ENCODE data around the gene ACTG1. TPM values are rescaled to one million over a fixed set of nuclear protein-coding genes. Genes with fewer than 3 reads are reported as not detected.

The ACTG1 gene
- total RNA-seq, 1 experiment from 2014 or later, result 1,576 TPM

DNA sequence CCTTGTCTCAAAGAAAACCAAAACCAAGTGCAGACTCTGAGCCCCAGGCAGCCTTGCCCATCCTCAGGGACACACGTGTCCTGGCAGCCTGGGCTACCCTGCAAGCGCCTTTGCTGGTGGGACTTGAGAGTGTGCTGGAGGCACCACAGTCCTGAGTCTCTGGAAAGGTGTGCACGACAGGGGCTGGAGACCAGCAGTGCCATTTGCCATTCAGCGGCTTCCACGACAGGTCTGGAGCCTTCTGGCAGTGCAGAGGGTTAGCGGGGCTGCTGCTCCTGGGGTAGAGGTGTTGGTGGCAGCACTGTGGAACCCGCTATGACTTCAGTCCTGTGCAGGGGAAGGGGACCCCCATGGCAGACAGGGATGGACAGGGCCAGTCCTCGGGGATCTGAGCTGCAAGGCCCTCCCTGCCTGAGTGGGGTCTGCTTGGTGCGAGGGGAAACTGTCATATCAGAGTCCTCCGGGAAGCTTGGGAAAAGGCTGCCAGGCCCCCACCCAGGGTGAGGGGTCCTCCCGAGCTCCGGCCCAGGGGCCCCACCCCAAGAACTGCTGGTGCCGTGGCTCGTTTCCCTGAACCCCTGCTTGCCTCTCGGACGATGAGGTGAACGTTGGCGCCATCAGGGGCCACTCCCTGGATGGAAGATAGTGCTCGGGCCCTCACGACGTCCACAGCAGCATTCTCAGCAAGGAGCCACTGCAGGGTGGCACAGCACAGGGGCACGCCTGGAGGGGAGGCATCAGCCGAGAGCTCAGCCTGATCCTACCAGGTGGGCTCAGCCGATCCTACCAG, 32.8 kb upstream of the ACTG1 start:
- DNase-seq (ENCODE audit: low spot score), result no peak

DNA sequence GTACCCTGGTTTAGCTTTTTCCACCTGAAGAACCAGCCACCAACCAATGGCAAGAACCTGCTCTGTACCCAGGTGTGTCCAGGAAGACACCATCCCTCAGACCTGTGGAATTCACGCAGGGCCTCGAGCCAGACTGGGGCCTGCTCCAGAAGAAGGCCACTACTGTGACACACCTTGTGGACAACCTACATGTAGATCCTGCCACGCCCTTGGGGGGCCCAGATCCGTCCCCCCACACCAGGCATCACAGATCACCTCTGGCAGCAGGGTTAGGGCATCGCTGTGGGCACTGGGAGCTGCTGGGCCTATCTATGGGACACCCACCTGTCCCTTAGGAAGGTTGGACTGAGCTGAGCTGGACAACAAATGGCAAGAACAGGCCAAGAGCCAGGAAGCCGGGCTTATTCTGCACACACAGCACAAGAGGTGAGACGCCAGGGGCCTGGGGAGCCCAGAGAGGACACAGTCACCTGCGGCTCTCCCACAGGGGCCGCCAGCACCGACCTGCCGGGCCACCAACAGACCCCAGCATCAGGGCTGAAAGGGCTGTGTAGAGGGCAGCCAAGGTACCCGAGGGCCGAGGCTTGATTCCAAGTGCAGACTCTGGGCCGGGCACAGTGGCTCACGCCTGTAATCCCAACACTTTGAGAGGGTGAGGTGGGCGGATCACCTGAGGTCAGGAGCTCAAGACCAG, 31.8 kb upstream of the ACTG1 start:
- DNase-seq (ENCODE audit: low spot score), result no peak

DNA sequence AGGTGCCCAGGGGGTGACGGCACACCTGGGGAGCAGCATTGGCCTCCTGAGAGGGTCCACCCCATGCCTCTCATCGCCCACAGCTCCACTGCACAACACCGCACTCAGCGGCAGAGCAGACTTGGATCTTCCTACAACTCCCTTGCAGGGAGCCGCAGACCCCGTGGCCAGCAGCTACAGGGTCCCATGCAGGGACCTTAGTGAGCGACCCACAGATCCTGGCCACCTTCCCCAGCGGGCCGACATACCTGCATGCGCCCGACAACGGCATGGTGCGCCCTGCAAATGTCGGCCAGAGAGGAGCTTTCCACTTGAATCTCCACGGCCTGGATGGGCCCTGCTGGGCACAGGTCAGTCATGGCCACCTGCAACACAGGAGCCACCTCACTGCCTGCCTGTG, 31.2 kb upstream of the ACTG1 start:
- DNase-seq (ENCODE audit: low spot score), result no peak

DNA sequence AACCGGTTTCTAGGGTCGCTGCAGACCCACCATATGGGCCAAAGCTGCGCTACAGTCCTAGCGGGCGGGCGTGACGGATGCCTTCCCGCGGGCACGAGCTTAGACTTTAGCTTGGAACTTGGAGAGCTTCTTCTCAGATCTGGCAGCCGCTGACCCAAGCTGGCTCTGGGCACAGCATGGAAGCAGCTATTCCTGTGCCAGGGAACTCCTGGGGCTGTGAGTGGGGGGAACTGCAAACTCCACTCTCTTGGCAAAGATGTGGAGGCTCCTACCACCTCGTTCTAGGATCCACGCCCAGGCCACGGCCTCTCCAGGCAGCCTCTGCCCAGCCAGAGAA, 30.7 kb upstream of the ACTG1 start:
- DNase-seq (ENCODE audit: low spot score), result no peak

DNA sequence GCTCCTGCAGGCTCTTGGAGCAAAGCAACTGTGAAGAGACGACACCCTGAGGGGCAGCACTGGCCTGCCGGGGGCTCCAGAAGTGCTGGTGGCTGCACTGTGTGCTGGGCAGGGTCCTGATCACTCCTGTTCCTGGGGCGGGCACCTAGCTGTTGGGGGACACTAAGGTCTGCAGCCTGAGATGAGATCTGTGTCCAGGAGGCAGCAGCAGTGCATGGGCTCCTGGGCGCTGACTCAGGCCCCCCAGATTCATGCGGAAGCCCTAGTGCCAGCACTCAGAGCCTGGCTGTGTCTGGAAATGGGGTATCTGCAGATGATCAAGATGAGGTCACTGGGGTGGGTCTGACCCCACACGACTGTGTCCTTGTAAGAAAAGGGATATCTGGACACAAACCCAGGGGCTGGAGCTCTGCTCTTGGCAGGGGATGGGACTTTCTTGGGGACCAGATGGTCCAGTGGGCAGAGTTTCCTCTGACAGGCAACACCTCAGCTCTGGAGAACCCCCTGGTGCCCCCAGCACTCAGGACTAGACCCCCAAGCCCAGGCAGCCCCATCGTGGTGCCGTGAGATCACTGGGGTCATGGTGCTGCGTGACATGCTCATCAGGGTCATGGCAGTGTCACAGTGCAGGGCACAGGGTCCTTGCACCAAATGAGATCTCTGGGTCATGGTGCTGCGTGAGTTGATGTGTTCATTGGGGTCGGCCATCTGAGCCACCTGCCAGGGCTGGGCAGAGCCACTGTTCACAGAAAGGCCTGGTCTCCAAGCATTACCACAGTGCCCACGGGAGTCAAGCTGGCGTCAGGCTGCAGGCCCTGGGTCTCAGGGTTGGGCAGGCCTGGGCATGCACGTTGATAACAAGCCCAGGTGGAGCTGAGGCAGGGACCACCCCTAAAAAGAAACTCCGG, 30.1 kb upstream of the ACTG1 start:
- no peak for DNase-seq (ENCODE audit: low spot score)

DNA sequence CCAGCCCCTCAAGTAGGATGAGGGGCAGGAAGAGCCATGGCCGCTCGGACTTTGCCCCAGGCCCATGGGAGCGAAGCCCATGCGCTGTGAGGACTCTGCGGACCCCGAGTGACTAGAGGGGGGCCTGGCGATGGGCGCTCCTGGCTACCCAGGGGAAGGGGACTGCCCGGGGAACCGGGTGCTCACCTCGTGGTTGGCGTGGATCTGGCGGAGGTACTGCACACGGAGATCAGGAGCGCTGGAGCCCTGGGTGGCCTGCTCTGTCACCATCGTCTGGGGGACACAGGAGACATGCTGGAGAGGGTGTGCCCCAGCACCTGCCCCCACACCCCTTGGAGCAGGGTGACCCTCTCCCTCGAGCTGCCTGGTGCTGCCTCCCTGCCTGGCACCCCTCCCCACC, 28.5 kb upstream of the ACTG1 start:
- DNase-seq (ENCODE audit: low spot score), result no peak

DNA sequence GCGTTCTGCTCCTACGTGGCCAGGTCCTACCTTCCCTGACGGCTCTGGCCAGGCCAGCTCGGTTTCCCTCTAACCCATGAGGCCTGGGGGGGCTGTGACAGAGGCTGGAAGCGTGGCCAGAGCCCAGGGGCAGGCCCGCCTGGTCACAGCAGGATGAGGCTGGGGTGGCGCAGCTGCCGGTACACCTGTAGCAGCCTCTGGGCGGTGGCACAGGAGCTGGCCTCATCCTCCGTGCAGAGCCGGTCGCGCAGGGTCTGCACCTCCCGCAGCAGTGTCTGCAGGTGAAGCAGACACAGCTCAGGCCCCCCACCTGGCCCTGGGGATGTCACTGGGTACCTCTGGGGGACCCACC, 28.1 kb upstream of the ACTG1 start:
- no peak for DNase-seq (ENCODE audit: low spot score)

DNA sequence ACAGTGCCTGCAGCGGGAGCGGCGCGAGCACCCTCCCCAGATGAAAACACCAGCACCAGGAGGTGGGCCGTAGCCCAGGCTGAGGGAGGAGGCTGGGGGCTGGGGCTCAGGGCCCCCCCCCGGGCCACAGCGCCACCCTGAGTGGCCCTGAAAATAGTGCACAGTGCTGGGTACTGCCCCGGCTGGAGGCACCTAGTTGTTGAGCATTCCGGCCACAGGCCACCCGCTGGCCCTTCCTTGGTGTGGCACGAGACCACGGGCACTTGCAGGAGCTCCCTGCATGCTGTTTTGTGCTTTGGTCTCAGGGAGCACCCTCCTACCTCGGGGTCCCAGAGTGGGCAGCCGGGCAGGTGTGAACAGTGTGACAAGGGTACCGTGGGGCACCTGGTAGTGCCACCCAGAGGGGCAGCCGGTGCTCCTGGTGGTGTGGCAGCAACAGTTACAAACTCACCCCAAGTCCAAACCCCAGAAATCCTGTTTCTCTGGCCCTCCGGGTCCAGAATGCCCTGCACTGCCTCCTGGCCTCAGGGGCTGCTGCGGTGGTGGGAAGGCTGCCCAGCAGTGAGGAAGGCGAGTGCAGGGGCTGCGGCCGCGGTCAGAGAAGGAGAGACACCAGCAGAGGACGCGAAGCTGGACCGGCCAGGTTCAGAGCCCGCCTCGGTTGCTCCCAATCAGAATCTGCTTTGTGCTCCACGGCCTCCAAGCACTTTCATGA, 27.5 kb upstream of the ACTG1 start:
- DNase-seq (ENCODE audit: low spot score), result no peak

DNA sequence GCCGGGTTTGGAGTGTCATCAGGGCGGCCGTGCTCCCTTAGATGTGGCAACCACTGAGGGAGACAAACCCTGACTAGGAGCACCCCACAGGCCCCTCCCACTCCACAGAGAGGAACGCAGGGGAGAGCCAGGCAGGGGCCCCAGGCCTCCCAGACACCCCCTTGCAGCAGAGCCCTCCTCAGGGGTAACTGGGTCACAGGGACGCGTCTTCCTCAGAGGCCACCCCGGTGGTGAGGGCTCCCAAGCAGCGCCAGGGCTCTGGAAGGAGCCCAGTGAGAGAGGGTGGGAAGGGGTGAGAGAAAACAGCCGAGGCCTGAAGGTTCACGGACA, 26.9 kb upstream of the ACTG1 start:
- no peak for DNase-seq (ENCODE audit: low spot score)

DNA sequence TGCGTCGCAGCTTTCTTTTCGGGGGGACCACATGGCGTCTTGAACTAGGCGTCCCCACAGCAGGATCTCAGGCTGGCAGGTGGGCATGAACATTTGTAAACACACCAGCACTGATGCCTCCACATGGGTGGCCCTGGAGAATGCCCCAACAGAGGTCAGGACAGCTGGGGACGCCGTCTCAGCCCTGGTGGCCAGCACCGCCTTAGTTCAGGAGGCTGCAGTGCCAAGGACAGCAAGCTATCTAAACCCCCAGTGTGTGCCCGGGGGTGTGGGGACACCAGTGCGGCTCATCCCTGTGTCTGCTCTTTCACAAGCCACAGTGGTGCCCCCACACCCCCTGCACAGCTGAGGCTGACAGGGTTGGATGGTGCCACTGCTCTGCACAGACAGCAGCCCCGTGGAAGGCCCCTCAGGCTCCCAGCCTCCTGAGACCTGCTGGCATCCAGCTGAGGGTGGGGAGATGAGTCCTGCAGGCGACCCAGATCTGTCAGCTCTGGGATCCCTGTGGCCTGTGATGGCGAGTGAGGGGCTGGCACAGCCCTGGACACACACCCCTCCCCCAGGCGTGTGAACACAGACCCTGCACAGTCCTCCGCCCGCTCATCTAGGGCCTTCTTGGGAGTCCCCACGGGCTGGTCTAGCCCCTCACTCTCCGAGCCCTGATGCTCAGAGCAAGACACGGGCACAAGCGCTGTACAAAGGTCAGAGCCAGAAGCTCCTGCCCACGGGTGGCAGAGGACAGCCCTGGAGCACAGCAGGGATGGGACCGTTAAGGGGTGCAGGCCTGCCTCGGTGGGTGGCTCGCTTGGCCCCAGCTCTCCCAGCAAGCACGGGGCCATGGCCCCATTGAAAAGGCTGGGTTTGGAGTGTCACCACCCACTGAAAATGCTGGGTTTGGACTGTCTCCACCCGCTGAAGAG, 26.3 kb upstream of the ACTG1 start:
- no peak for DNase-seq (ENCODE audit: low spot score)

DNA sequence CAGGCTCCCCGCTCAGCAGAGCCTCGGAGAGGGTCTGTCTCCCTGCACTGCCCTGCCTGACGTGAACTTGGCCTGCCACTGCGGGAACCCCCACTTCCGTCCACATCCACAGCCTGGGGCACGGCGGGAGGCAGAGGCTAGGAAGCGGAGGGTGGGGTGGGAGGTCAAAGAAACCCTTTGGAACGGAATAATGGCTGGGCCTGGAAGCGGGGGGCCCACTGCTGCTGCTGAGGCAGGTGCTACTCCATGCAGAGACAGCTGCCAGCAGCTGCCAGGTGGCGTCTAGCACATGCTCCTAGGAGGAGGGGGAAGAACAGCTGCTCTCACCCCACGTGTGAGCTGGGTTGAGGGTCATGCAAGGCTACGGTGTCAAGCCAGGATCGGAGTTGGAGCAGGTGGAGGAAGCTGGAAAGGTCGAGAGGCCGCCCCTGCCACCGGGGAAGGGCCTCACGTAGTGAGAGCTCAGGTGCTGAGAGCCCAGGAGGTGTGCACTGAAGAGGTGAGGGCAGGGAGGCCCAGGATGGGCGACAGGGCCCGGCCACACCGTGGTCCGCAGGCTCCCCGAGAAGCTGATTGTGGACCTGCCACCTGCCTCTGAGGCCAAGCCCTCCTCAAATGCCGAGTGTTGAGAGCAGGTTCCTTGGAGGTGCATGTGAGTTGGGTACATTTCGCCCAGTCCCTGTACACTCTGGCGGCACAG, 25.4 kb upstream of the ACTG1 start:
- DNase-seq (ENCODE audit: low spot score), result no peak

DNA sequence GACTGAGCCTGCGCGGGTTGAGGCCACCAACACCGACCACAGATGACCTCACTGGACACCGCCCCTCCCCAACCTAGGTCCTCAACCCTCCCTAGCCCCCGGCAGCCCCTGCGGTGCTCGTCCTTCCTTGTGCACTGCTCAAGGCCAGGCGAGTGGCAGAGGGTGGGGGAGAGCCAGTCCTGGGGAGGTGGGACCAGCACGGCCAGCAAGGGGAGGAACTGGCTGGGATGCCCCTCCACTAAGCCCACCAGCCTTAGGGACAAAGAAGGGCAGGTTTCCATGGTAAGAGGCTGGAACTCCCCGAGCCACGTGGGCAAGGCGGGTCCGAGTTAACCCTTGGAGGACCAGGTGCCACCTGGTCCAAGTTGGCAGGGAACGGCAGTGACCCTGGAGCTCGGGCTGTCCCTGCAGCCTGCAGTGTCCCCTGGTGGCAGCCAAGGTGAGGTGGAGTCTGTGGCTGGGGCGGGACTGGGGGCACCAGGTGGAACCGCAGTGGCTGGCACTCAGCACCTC, 24.8 kb upstream of the ACTG1 start:
- no peak for DNase-seq (ENCODE audit: low spot score)

DNA sequence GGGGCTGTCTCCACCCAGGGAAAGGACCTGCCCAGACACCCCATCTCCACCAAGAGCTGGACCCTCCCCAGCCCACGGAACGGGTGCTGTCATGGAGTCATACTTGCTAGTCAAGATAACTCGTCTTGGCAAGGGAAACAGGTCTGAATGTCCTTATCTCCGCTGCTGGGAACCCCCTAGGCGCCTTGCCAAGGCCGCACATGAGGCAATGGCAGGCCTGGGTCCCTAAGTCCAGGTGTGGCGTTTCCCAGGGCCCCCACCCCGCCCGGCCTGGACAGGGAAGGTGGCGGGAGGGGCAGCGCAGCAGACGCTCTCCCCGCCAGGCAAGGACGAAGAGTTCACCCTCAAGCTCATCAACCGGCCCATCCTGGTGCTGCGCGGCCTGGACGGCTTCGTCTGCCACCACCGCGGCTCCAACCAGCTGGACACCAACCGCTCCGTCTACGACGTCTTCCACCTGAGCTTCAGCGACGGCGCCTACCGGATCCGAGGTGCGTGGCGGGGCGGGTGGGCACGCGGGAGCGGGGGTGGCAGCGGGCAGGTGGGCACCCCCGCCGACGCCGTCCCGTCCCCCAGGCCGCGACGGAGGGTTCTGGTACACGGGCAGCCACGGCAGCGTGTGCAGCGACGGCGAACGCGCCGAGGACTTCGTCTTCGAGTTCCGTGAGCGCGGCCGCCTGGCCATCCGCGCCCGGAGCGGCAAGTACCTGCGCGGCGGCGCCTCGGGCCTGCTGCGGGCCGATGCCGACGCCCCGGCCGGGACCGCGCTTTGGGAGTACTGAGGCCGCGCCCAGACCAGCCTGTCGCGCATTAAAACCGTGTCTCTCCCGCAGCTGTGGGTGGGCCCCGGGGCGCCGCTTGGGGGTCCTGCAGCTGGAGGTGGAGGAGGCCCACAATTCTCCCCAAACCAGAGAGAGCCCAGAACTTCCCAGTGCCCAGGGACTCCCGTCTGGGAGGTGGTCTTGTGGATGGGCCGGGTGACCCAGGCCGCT, 24.0 kb upstream of the ACTG1 start:
- DNase-seq (ENCODE audit: low spot score), result no peak

DNA sequence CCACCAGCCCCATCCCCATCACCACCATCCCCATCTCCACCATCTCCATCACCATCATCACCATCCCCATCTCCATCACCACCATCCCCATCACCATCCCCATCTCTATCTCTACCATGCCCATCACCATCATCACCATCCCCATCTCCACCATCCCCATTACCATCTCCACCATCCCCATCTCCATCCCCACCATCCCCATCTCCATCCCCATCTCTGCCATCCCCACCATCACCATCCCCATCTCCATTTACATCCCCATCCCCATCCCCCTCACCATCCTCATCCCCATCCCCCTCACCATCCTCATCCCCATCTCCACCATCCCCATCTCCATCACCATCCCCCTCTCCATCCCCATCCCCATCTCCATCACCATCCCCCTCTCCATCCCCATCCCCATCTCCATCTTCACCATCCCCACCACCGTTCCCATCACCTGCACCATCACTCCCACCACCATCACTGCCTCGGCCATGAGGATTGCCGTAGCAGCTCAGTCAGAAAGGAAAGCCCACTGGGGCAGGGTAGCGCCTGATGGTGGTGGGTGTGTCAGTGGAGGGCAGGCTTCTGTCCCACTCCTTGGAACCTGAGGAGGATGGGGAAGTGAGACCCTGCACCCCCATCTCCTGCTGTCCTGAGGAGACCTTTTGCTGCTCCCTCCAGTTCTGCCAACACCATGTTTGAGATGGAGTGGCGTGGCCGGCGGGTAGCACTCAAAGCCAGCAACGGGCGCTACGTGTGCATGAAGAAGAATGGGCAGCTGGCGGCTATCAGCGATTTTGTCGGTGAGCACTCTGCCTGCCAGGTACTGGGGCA, 23.1 kb upstream of the ACTG1 start:
- no peak for DNase-seq (ENCODE audit: low spot score)

DNA sequence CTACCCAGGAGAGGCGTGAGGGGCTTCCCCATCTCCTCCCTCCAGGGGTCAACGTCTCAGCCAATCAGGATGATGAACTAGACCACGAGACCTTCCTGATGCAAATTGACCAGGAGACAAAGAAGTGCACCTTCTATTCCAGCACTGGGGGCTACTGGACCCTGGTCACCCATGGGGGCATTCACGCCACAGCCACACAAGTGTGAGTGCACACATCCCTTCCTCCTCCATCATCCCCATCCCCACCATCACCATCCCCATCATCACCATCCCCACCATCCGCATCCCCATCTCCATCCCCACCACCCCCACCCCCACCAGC, 22.4 kb upstream of the ACTG1 start:
- no peak for DNase-seq (ENCODE audit: low spot score)

DNA sequence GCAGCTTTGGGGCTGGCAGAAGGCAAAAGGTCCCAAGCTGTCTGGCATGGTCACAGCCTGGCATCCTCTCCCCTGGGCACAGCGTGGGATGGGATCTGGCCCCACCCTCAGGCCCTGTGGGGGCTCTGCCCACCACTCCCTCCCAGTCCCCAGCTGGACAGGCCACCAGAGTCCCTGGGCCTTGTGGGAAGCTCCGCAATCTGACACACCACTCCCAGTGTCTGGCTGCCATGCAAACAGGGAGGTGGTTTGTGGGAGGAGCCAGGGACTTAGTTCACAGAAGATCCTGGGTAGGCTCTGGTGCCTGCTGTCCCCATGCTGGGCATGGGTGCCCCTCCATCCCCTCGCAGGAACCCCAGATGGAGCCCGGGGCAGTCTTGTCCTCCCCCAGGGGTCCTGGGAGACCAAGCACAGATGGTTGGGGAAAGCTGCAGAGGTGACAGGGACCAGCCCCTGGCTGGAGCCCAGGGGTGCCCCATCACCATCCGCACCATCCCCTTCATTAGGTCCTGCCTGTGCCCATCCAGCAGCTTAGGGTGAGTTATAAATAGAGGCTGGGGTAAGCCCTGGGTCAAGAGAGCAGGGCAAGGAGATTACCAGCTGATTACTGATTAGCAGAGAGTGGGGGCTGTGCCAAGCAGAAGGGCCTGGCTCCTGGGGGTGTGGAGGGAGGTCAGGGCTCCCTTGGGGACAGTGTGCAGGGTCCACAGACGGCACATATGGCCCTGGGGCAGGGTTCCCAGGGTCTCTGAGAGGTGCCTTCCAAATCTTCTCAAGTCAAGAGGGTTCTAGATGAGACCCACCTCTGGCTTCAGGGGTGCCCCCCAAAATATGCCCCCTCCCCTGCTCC, 21.8 kb upstream of the ACTG1 start:
- no peak for DNase-seq (ENCODE audit: low spot score)

All from H4 (cell line).